T1000 (cell line): Measurements from ENCODE around the gene UNG.

Experiments
- DNase-seq: peaks from one replicate; lab custom pipeline; 2025; ENCODE audit warnings: mixed read lengths; lab: John Stamatoyannopoulos, UW

UNG gene

GRCh38 chr12:109089683-109090082, 7.7 kb upstream of the UNG start:
- DNase-seq, result no peak

GRCh38 chr12:109092497-109093021, 4.8 kb upstream of the UNG start:
- DNase-seq, result no peak

- DNase-seq, result peak; percentile 78
These were observed 4.1 kb upstream of the UNG start, which contains the start of gene ALKBH2 for GRCh38 chr12:109093022-109093918. Gene ALKBH2, minus strand, starts transcription at chr12:109093472. Its CDS starts 686 bp downstream, at chr12:109092786.

GRCh38 chr12:109097140-109097434, 310 bp upstream of the UNG start:
- no peak for DNase-seq

GRCh38 chr12:109098183-109098604, 797 bp downstream of the UNG start:
- DNase-seq, result no peak

GRCh38 chr12:109098651-109099050, 1.3 kb downstream of the UNG start:
- no peak for DNase-seq

GRCh38 chr12:109099431-109100020, 2.1 kb downstream of the UNG start:
- DNase-seq, result no peak

GRCh38 chr12:109100741-109101140, 3.3 kb downstream of the UNG start:
- no peak for DNase-seq

GRCh38 chr12:109102491-109102890, 5.1 kb downstream of the UNG start:
- DNase-seq, result no peak

GRCh38 chr12:109105176-109105575, 7.8 kb downstream of the UNG start:
- DNase-seq, result no peak

- no peak for DNase-seq
These were observed 12.5 kb downstream of the UNG start for GRCh38 chr12:109109746-109110350.

- peak; percentile 48 for DNase-seq
These were observed 13.6 kb downstream of the UNG start for GRCh38 chr12:109110988-109111495.

- DNase-seq, result no peak
These were observed 15.5 kb downstream of the UNG start for GRCh38 chr12:109112720-109113465.

- no peak for DNase-seq
These were observed 16.4 kb downstream of the UNG start for GRCh38 chr12:109113661-109114321.

- DNase-seq, result no peak
These were observed 17.2 kb downstream of the UNG start for GRCh38 chr12:109114644-109115043.

GRCh38 chr12:109115404-109115757, 18.0 kb downstream of the UNG start:
- no peak for DNase-seq

GRCh38 chr12:109115758-109116610, 18.6 kb downstream of the UNG start, which contains the start of gene ACACB:
Gene ACACB, plus strand, starts transcription at chr12:109116587. Its CDS starts 22,819 bp downstream, at chr12:109139406.
- DNase-seq, result no peak

- DNase-seq, result no peak
These were observed 19.2 kb downstream of the UNG start for GRCh38 chr12:109116611-109116949.

- no peak for DNase-seq
These were observed 22.7 kb downstream of the UNG start for GRCh38 chr12:109120095-109120494.

- no peak for DNase-seq
These were observed 23.2 kb downstream of the UNG start for GRCh38 chr12:109120557-109120956.
